Mesothelial cell of epicardium (in vitro differentiated cells): ENCODE results near the gene SMIM5. TPM values are rescaled to one million over a fixed set of nuclear protein-coding genes. Genes with fewer than 3 reads are reported as not detected.

ENCODE experiments used
- DNase-seq, 2 experiments: peaks; one replicate each; pipeline ENCODE4 v3.0.0; 2021; ENCODE audit warnings: low spot score in 2 of 2; ENCODE audit not compliant: unreplicated experiment in 2 of 2
- H3K27ac Mint-ChIP-seq: 2 replicates; pipeline ENCODE4 v1.8.0; 2021; ENCODE audit warnings: mixed read lengths
- H3K27me3 Mint-ChIP-seq: 2 replicates; pipeline ENCODE4 v1.8.0; 2021; ENCODE audit warnings: low read depth, mixed read lengths
- H3K36me3 Mint-ChIP-seq: 2 replicates; pipeline ENCODE4 v1.8.0; 2021; ENCODE audit warnings: mixed read lengths
- H3K4me1 Mint-ChIP-seq: 2 replicates; pipeline ENCODE4 v1.8.0; 2021; ENCODE audit warnings: mixed read lengths
- H3K4me3 Mint-ChIP-seq: 2 replicates; pipeline ENCODE4 v1.8.0; 2021; ENCODE audit warnings: mild to moderate bottlenecking, moderate library complexity, mixed read lengths
- H3K9me3 Mint-ChIP-seq: 2 replicates; pipeline ENCODE4 v1.8.0; 2021; ENCODE audit warnings: mixed read lengths
- CTCF ChIP-seq: fragments of 200-600 bp; sonication (generic); IDR thresholded peaks from one replicate; pipeline ENCODE4 v1.5.0; 2021; ENCODE audit warnings: antibody characterized with exemption; ENCODE audit not compliant: unreplicated experiment
- total RNA-seq: library from RNA; stranded (reverse); gene quantifications from 3 replicates; pipeline ENCODE4 v1.2.1, GENCODE V29; 2021

The SMIM5 gene
- total RNA-seq, 1 donor from 2014 or later: 1.7 TPM

- peak overlapping the region; percentile 47 for H3K27ac Mint-ChIP-seq
- no peak for DNase-seq
These were observed 48.1 kb downstream of the SMIM5 start for GRCh38 chr17:75681289-75681688.

GRCh38 chr17:75683583-75683982 is 50.3 kb downstream of the SMIM5 start:
- no peaks in the 10 kb centered on the region for H3K27me3 Mint-ChIP-seq
- peaks cover 55% of the 10 kb centered on the region for H3K4me1 Mint-ChIP-seq
- TF ChIP-seq CTCF: no peak
- peak overlapping the region; percentile 98 for H3K27ac Mint-ChIP-seq
- no peak for DNase-seq
- peaks cover 15% of the 10 kb centered on the region for H3K36me3 Mint-ChIP-seq
- H3K4me3 Mint-ChIP-seq: no peak overlapping the region
- H3K9me3 Mint-ChIP-seq: no peaks in the 10 kb centered on the region

More at GRCh38 chr17:75681289-75681688, 48.1 kb downstream of the SMIM5 start:
- Mint-ChIP-seq H3K4me3 (no peak overlapping the region), H3K36me3 (peaks cover 17% of the 10 kb centered on the region), H3K4me1 (peaks cover 43% of the 10 kb centered on the region), H3K27me3 (no peaks in the 10 kb centered on the region), H3K9me3 (no peaks in the 10 kb centered on the region)
- no peak for TF ChIP-seq CTCF

- Mint-ChIP-seq H3K9me3 (no peaks in the 10 kb centered on the region), H3K27ac (peak overlapping the region; percentile 98), H3K36me3 (peaks cover 13% of the 10 kb centered on the region), H3K27me3 (no peaks in the 10 kb centered on the region), H3K4me3 (no peak overlapping the region), H3K4me1 (peaks cover 62% of the 10 kb centered on the region)
- TF ChIP-seq CTCF: no peak
- DNase-seq: no peak
These were observed 51.0 kb downstream of the SMIM5 start for GRCh38 chr17:75684249-75684648.

- Mint-ChIP-seq H3K9me3 (no peaks in the 10 kb centered on the region), H3K36me3 (peaks cover 9% of the 10 kb centered on the region), H3K27ac (peak overlapping the region; percentile 98), H3K4me3 (no peak overlapping the region), H3K27me3 (no peaks in the 10 kb centered on the region), H3K4me1 (peaks cover 62% of the 10 kb centered on the region)
- no peak for TF ChIP-seq CTCF
- DNase-seq: peak; percentile 55 to 77
These were observed 51.7 kb downstream of the SMIM5 start for GRCh38 chr17:75684924-75685323.

- H3K27ac Mint-ChIP-seq: peak overlapping the region; percentile 98
- peaks cover 59% of the 10 kb centered on the region for H3K4me1 Mint-ChIP-seq
These were observed 52.3 kb downstream of the SMIM5 start for GRCh38 chr17:75685499-75685898.

More at GRCh38 chr17:75685499-75685898, 52.3 kb downstream of the SMIM5 start:
- TF ChIP-seq CTCF: no peak
- Mint-ChIP-seq H3K9me3 (no peaks in the 10 kb centered on the region), H3K4me3 (no peak overlapping the region), H3K27me3 (no peaks in the 10 kb centered on the region), H3K36me3 (peaks cover 9% of the 10 kb centered on the region)
- DNase-seq: no peak
